Prostate gland (tissue), 2 donors: Measurements from ENCODE around the gene ATP9B.

Experiments
- CTCF ChIP-seq, 4 experiments: fragments of 200-600 bp in 2 of 4; fragments of 450-650 bp in 2 of 4; sonication (generic) in 2 of 4; IDR thresholded peaks; 1 replicate in 3 of 4; 2 replicates in 1 of 4; pipeline ENCODE4 v1.5.1; 2016 to 2019; ENCODE audit warnings: antibody characterized with exemption in 4 of 4, mild to moderate bottlenecking in 2 of 4, moderate library complexity in 2 of 4
- POLR2AphosphoS5 ChIP-seq: sonication (generic); formaldehyde crosslinking; IDR thresholded peaks from one replicate; pipeline ENCODE4 v1.6.1; 2017; ENCODE audit warnings: antibody characterized with exemption

- no peak for TF ChIP-seq POLR2AphosphoS5
- no peak for TF ChIP-seq CTCF (IDR thresholded peaks at IDR 0.05)
Observed at GRCh38 chr18:79294235-79294634, 225.0 kb downstream of the ATP9B start.
